HG03342 (cell line): Measurements from ENCODE around the gene MUTYH.

Source experiments
- ATAC-seq: cut with Tn5 transposase; IDR thresholded peaks from one replicate; pipeline ENCODE4 v1.9.1; 2021; ENCODE audit warnings: mild to moderate bottlenecking, moderate library complexity; ENCODE audit not compliant: unreplicated experiment

MUTYH gene

DNA sequence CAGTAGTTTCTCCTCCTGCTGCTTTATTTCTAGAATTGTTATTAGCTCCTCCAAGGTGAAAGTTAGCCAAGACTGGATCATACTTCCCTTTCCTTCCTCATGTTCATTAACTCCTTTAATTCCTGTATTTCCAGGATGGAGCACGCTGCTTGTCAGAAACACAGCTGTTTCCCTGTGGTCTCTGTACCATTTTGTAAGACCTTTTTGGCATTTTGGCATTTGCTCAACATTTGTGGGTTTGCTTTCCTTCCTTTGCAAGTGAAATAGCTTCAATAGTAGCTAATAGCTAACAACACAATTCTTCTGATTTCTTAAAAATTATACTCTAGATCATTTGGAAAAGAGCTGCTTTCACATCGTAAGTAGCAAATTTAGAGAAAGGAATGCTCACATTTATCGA lies 57.9 kb downstream of the MUTYH start:
- no peak for ATAC-seq
